ENCODE results near the gene MARCHF6.
"Not testable (repeated sequence)": the region's sequence is repeated elsewhere in the genome, so short reads cannot be mapped to it uniquely, and the experiment has no call there.

MARCHF6 gene

GRCh38 chr5:10352430-10353240 lies 860 bp upstream of the MARCHF6 start:
- no peak for DNase-seq

- peak; percentile 38 for DNase-seq
These were observed 765 bp downstream of the MARCHF6 start for GRCh38 chr5:10354048-10354872.

GRCh38 chr5:10355071-10355889 lies 1.8 kb downstream of the MARCHF6 start:
- peak; percentile 75 for DNase-seq

- no peak for DNase-seq
These were observed 5.5 kb downstream of the MARCHF6 start for GRCh38 chr5:10358999-10359398.

GRCh38 chr5:10360686-10361085 lies 7.2 kb downstream of the MARCHF6 start:
- DNase-seq = no peak

- no peak for DNase-seq
These were observed 10.2 kb downstream of the MARCHF6 start for GRCh38 chr5:10363519-10364185.

- no peak for DNase-seq
These were observed 10.7 kb downstream of the MARCHF6 start for GRCh38 chr5:10364186-10364689.

GRCh38 chr5:10365782-10366181 lies 12.3 kb downstream of the MARCHF6 start:
- no peak for DNase-seq

GRCh38 chr5:10366310-10367272 lies 13.1 kb downstream of the MARCHF6 start:
- peak; percentile 83 for DNase-seq

GRCh38 chr5:10367579-10367978 lies 14.1 kb downstream of the MARCHF6 start:
- DNase-seq = peak; percentile 24

GRCh38 chr5:10370931-10371330 lies 17.4 kb downstream of the MARCHF6 start:
- no peak for DNase-seq

GRCh38 chr5:10371369-10371768 lies 17.9 kb downstream of the MARCHF6 start:
- not testable (repeated sequence) for DNase-seq

GRCh38 chr5:10372726-10373709 lies 19.5 kb downstream of the MARCHF6 start:
- DNase-seq = no peak

GRCh38 chr5:10374046-10375022 lies 20.8 kb downstream of the MARCHF6 start:
- DNase-seq = no peak

GRCh38 chr5:10375146-10375545 lies 21.7 kb downstream of the MARCHF6 start:
- not testable (repeated sequence) for DNase-seq

GRCh38 chr5:10376544-10376943 lies 23.0 kb downstream of the MARCHF6 start:
- no peak for DNase-seq

GRCh38 chr5:10377081-10377480 lies 23.6 kb downstream of the MARCHF6 start:
- no peak for DNase-seq

- no peak for DNase-seq
These were observed 28.3 kb downstream of the MARCHF6 start for GRCh38 chr5:10381803-10382202.
